NCI-H524 treated with DMSO at 0.1 percent for 48 hours (cell line): ENCODE results near the gene GNAL.

ENCODE experiments used
- DNase-seq: peaks from one replicate; lab custom pipeline; 2025; lab: John Stamatoyannopoulos, UW

GNAL gene

DNA sequence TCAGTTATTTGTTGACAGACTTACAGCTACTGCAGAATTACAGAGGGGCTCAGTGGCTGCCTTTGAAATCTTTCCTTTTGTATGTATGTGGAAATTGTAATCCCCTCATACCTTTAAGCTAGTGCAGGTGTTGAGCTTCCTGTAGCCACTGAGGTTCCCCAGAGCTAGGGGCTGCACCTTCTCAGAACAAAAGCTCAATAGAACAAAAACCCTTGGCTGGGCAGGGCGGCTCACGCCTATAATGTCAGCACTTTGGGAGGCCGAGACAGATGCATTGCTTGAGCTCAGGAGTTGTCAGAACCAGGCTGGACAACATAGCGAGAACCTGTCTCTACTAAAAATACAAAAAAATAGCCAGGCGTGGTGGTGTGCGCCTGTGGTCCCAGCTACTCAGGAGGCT is 120.8 kb downstream of the GNAL start:
- DNase-seq = no peak

DNA sequence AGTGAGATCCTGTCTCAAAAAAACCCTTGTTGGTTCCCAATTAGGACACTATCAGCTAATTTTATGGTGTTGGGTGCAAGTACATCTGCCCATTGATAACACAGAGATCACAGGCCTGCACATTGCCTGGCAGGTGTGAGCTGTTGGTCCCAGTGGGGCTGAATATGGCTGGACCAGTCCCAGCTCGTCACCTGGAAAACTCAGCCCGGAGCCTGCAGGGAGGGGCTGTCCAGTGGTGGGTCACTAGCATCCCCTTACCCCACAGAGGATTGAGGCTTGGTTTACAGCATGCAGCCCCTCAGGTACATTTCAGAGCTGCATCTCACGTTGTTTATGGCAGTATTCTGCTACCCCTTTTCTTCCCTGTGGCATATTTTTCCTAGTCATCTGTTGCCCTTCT is 121.3 kb downstream of the GNAL start:
- no peak for DNase-seq

- no peak for DNase-seq
These were observed 121.9 kb downstream of the GNAL start for GRCh38 chr18:11811009-11811408.

- DNase-seq = no peak
These were observed 128.2 kb downstream of the GNAL start for GRCh38 chr18:11817229-11817628.

DNA sequence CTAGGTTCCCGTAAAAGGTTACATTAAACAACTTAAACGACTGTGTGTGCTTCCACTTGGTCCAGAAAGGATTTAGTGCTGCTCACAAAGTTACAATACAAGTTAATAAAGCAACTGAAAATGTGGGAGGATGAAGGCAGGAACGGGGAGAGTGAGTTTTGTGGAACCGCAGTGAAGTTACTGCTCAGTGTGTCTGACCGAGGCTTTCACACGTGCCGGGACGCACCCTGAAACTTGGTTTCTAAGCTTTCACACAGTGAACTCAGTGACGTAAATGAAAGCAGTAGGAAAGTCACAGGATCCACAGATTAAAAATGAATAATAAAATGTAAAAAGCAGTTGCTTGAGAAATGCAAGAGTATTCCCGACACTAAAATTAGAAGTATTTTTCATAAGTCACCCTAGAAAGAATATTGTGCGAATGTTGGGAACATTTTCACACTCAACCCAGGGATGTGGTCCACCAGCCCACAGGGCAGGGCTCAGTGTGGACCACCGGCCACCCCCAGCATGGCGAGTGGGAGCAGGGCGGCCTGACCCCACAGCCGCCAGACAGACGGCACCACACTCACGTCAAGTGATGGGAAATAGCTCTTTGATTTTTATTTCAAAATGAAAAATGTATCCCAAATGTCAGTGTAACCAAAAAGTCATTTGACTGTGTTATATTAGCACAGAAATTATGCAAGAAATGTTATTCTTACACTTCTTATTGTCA is 129.6 kb downstream of the GNAL start:
- DNase-seq = no peak

- DNase-seq = no peak
These were observed 130.9 kb downstream of the GNAL start for GRCh38 chr18:11819938-11820337.

GRCh38 chr18:11820697-11821096 is 131.6 kb downstream of the GNAL start:
- DNase-seq = no peak

GRCh38 chr18:11821208-11821607 is 132.1 kb downstream of the GNAL start:
- no peak for DNase-seq

DNA sequence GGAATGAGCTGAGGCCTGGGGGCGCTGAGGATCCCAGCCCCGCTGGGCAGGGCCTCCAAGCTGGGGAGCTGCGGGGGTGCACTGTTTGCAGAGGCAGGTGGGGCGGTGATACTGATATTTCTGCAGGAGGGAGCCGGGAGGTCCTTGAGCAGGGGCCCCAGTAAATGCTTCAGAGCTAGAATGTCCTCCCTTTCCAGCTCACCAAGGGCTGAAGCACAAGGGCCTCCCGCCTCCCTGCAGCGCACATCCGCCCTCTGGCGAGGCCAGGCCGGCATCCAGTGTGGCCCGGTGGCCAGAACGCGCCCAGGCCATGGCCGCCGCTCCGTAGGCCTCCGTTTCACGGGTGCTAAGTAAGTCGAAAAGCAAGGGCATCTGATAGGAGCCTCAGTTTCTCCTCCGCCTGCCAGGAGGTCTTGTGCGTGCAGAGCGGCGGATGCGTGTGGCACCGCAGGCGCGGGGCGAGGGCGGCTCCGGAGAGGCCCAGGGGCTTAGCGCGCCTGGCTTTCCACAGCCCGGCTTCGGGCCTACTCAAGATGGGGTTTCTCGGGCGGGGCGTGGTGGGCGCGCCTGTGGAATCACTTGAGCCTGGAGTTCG is 132.7 kb downstream of the GNAL start:
- DNase-seq = no peak

DNA sequence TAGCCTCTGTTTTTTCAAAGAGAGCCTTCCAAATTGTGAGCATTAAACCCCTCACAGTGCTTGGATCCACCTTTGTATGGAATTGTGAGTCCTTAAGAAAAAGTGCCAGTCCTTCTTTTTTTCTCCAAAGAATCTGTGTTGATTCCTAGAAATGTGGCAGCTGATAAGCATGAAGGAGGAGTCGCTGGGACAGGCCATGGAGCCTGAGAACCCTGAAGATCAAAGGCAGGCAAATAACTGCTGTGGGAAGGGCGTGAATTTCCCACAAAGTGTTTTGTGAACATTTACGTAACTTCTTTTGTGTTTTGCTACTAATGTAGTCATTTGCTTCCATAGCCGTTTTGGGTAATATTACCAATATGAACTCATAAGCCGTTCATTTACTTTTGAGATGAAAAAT is 134.5 kb downstream of the GNAL start:
- no peak for DNase-seq

- no peak for DNase-seq
These were observed 137.8 kb downstream of the GNAL start for GRCh38 chr18:11826836-11827235.

DNA sequence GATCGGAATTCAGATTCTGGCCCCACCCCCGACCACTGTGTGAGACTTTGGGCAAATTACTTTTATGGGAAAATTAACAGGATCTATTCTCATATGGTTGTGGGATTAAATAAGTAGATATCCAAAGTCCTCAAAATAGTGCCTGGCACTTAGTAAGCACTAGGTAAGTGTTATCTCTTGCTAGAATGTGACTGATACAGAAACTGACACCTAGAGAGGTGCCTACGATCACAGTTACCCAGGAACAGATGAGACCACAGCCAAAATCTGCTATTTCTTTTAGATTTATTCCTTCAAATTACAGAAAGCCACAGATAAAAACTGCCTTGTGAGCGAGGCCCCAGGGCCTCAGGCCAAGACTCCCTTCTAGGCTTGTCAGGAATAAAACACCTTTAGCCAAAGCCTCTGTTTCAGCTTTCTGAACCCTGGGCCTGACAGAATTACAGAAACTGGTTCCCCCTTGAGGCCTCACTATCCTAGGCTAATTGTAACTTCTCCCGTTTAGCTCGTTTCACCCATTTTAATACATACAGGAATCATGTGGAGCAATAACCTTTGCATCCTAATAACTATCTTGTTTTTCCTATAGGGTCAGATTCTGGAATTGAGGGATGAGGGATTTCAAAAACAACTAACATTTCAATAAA is 139.8 kb downstream of the GNAL start:
- DNase-seq = no peak

DNA sequence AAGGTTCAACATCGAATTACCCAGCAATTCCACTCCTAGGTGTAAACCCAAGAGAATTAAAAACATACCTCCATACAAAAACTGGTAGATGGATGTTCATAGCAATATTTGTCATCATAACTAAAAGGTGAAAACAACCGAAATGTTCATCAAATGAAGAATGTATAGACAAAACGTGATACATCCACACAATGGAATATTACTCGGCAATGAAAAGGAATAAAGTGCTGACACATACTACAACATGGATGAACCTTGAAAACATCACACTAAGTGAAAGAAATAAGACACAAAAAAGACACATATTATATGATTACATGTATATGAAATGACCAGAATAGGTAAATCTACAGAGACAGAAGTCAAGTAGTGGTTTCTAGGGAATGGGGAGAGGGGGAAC is 141.5 kb downstream of the GNAL start:
- no peak for DNase-seq

DNA sequence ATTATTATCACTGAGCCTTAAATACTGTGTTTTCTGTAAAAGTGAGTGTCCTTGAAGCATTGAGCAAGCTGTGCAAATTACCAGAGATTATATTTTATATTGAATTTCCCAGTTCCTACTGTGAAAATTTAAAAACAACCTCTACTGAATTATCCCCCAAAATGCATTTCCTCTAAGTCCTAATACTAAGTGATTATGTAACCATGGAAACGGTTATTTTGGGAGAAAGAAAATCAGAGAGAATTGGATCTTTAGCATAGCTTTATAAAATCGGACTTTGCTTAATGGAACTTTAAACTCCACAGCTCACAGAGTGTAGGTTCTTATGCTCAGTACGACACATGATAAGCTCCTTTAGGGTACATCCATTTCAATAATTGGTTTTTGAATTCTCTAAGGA is 142.9 kb downstream of the GNAL start:
- no peak for DNase-seq

DNA sequence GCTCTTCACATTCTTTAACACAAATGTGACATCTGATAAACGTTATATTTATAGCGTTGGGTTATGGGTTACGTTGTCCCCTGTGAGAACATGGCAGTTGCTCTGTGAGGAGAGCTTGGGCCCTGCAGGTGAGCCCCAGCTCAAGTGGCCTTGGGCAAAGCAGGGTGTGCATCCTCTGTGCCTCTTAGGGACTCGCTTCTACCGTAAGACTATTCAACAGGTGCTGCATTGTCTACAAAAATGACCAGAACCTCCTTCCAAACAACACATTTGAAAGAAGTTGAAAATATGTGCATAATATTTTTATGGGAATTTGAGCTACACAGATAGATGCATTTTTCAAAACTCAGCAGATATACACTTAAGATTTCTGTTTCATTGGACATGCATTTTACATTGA is 145.7 kb downstream of the GNAL start:
- DNase-seq = no peak

DNA sequence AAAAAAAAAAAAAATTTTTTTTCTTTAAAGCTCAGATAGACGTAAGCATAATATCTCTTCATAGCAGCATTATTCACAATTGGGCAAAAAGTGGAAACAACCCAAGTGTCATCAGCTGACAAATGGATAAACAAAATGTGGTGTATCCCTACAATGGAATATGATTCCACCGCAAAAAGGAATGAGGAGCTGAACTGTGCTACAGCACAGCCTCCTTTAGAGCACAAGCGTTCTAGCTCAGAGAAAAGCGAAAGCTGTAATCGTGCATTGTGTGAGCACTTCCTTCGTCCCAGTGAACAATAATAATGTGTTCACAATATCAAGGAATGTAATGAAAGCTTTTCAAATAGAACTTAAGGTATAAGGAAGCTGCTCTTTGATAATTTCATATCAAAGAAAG is 150.5 kb downstream of the GNAL start:
- DNase-seq = no peak

GRCh38 chr18:11840493-11840892 is 151.4 kb downstream of the GNAL start:
- no peak for DNase-seq

GRCh38 chr18:11842562-11842961 is 153.5 kb downstream of the GNAL start:
- peak; percentile 9 for DNase-seq

GRCh38 chr18:11844436-11844835 is 155.4 kb downstream of the GNAL start:
- no peak for DNase-seq

DNA sequence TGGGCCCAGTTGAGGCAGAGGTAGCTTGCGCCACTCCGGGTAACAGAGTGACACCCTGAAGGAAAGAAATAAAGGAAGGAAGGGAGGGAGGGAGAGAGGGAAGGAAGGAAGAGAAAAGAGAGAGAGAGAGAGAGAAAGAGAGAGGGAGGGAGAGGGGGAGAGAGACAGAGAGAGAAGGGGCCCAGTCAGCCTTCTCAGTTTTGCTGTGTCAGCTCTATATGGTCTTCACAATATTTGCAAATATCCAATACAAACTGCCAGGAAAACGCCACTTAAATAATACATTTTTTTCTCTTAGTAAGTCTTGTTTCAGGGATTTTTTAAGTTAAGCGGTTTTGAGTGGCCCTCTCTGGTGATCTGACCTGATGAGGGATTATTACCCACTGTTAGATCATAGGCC is 156.6 kb downstream of the GNAL start:
- DNase-seq = no peak

DNA sequence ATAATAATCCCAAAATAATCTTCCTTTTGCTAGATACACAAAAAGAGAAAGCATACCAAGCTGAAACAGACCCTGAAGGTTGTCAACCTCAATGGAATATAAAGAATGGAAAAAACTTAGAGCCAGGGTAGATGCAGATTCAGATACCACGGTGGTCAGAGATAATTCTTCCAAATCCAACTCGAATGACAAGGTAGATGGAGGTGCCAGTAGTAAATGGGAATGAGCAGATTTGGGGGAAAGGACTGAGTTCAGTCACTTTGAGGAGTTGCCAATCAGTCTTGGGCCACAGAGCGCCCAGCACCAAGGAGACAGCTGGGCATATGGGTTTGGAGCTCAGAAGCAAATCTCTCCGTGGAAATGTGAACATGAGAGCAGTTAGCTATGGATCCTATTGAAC is 158.7 kb downstream of the GNAL start:
- DNase-seq = no peak

DNA sequence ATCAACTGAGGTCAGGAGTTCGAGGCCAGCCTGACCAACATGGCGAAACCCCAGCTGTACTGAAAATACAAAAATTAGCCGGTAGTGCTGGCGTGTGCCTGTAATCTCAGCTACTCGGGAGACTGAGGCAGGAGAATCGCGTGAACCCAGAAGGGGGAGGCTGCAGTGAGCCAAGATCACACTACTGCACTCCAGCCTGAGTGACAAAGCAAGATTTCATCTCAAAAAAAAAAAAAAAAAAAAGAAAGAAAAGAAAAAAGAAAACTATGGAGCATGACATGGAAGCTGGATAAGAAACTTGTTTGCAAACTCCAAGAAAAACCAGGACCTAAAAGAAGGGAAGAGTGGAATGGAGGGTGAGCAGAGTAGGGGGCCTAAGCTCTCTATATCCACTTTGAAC is 160.2 kb downstream of the GNAL start:
- no peak for DNase-seq

DNA sequence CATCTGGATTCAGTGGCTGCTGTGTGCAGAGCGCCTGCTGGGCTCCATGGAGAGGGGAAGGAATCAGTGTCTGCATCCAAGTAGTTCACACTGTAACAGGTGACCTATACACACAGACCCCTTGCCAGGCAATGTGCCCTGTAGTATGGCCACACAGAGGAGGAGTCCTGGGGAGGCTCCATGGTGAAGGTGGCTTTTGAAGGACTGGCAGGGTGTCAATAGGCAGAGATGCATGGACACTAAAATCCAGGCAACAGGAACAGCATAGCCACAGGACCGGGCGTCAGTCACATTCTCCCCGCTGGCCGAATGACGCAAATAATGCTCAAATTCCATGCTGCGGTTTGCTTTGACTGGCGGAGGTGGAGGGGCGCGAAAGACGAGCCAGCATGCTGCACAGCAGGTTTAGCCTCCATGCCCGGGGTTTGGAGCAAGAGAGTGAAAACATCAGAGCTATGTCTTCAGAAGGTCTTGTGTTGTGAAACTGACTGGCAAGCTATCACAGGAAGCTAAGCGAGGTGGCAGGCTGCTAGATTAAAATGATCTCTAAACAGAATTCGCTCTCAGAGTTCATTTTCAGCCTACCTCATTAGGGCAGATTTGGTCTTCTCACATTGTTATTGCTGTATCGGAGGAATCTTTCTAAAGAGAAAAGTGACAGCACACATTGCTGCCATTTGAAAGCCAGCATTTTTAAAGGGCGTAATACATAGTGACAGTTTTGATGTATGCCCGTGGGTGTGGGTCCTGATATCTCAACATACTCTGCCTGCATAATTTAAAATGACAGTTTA is 161.0 kb downstream of the GNAL start:
- DNase-seq = peak; percentile 34
